ENCODE measurements around the gene NPL. TPM values are rescaled to one million over a fixed set of nuclear protein-coding genes. Genes with fewer than 3 reads are reported as not detected.
A peak's percentile ranks its signal among the peaks of the same experiment; 100 is the strongest.

Gene NPL
- total RNA-seq, 2 experiments from 2014 or later: 2.2 to 6.3 TPM

- peaks cover 77% of the 10 kb centered on the region for H4K20me1 ChIP-seq (ENCODE audit: insufficient read depth, low read length)
- no peak overlapping the region for H3K4me3 ChIP-seq (ENCODE audit: low read depth, low read length, poor library complexity, severe bottlenecking)
- H3K27ac ChIP-seq (ENCODE audit: low read depth, low read length, poor library complexity, severe bottlenecking): no peak overlapping the region
- ChIA-PET CTCF (ENCODE audit: unreplicated experiment) (no interaction called here), POLR2A (no interaction called here)
- no peak for DNase-seq (ENCODE audit: low spot score)
- H3K9me2 ChIP-seq (ENCODE audit: insufficient read depth, low read length): no peaks in the 10 kb centered on the region
- H3K4me1 ChIP-seq (ENCODE audit: insufficient read depth, low read length, poor library complexity, severe bottlenecking): no peaks in the 10 kb centered on the region
- no peak for TF ChIP-seq EZH2phosphoT487 (IDR thresholded peaks at IDR 0.05; ENCODE audit: borderline replicate concordance, low read depth, low read length)
- no peak for TF ChIP-seq CTCF (conservative IDR thresholded peaks at IDR 0.05; ENCODE audit: low read length)
- no peaks in the 10 kb centered on the region for H3K9me3 ChIP-seq (ENCODE audit: low read length)
- no TSS peak for BruUV-seq (replicated peaks)
- H2AFZ ChIP-seq (ENCODE audit: low read length): no peak overlapping the region
- intact Hi-C loops (cut with micrococcal nuclease; ENCODE audit: unreplicated experiment): no loop called here
- no peak overlapping the region for H3K4me2 ChIP-seq (ENCODE audit: low read length)
- peaks cover 100% of the 10 kb centered on the region for H3K36me3 ChIP-seq (ENCODE audit: insufficient read depth, low read length)
- peaks cover 99% of the 10 kb centered on the region for H3K79me2 ChIP-seq (ENCODE audit: insufficient read depth, low read depth, low read length)
Measured at GRCh38 chr1:182850319-182850718, 60.7 kb downstream of the NPL start.

- Histone ChIP-seq H3K4me1 (ENCODE audit: insufficient read depth, low read length, poor library complexity, severe bottlenecking) (no peaks in the 10 kb centered on the region), H3K36me3 (ENCODE audit: insufficient read depth, low read length) (peaks cover 100% of the 10 kb centered on the region), H2AFZ (ENCODE audit: low read length) (no peak overlapping the region), H3K9me3 (ENCODE audit: low read length) (no peaks in the 10 kb centered on the region), H3K4me2 (ENCODE audit: low read length) (no peak overlapping the region), H3K27ac (ENCODE audit: low read depth, low read length, poor library complexity, severe bottlenecking) (no peak overlapping the region), H3K4me3 (ENCODE audit: low read depth, low read length, poor library complexity, severe bottlenecking) (no peak overlapping the region), H3K79me2 (ENCODE audit: insufficient read depth, low read depth, low read length) (peaks cover 91% of the 10 kb centered on the region), H4K20me1 (ENCODE audit: insufficient read depth, low read length) (peaks cover 73% of the 10 kb centered on the region), H3K9me2 (ENCODE audit: insufficient read depth, low read length) (no peaks in the 10 kb centered on the region)
- no peak for DNase-seq (ENCODE audit: low spot score)
- ChIA-PET CTCF (ENCODE audit: unreplicated experiment) (no interaction called here), POLR2A (no interaction called here)
- intact Hi-C loops (cut with micrococcal nuclease; ENCODE audit: unreplicated experiment): no loop called here
- no TSS peak for BruUV-seq (replicated peaks)
- no peak for TF ChIP-seq EZH2phosphoT487 (IDR thresholded peaks at IDR 0.05; ENCODE audit: borderline replicate concordance, low read depth, low read length)
- TF ChIP-seq CTCF (conservative IDR thresholded peaks at IDR 0.05; ENCODE audit: low read length): no peak
Measured at GRCh38 chr1:182851825-182852224, 62.3 kb downstream of the NPL start.

GRCh38 chr1:182855911-182856310 is 66.3 kb downstream of the NPL start:
- TF ChIP-seq EZH2phosphoT487 (IDR thresholded peaks at IDR 0.05; ENCODE audit: borderline replicate concordance, low read depth, low read length): no peak
- TF ChIP-seq CTCF (conservative IDR thresholded peaks at IDR 0.05; ENCODE audit: low read length): no peak

More at GRCh38 chr1:182855911-182856310, 66.3 kb downstream of the NPL start:
- H2AFZ ChIP-seq (ENCODE audit: low read length): no peak overlapping the region
- H3K27ac ChIP-seq (ENCODE audit: low read depth, low read length, poor library complexity, severe bottlenecking): no peak overlapping the region
- no peak overlapping the region for H3K4me2 ChIP-seq (ENCODE audit: low read length)
- peaks cover 100% of the 10 kb centered on the region for H3K36me3 ChIP-seq (ENCODE audit: insufficient read depth, low read length)
- no peaks in the 10 kb centered on the region for H3K4me1 ChIP-seq (ENCODE audit: insufficient read depth, low read length, poor library complexity, severe bottlenecking)
- DNase-seq (ENCODE audit: low spot score): no peak
- BruUV-seq (replicated peaks): TSS peak; percentile 7
- H4K20me1 ChIP-seq (ENCODE audit: insufficient read depth, low read length): peaks cover 47% of the 10 kb centered on the region
- ChIA-PET CTCF (ENCODE audit: unreplicated experiment) (no interaction called here), POLR2A (interaction anchor here (1.0 kb wide), 1 partner anchor 12 kb away, joined by 3 read pairs; no protein-coding TSS in a partner anchor)
- no peak overlapping the region for H3K4me3 ChIP-seq (ENCODE audit: low read depth, low read length, poor library complexity, severe bottlenecking)
- H3K9me2 ChIP-seq (ENCODE audit: insufficient read depth, low read length): no peaks in the 10 kb centered on the region
- no peaks in the 10 kb centered on the region for H3K9me3 ChIP-seq (ENCODE audit: low read length)
- intact Hi-C loops (cut with micrococcal nuclease; ENCODE audit: unreplicated experiment): no loop called here
- H3K79me2 ChIP-seq (ENCODE audit: insufficient read depth, low read depth, low read length): peaks cover 62% of the 10 kb centered on the region

Data from OCI-LY7 (cell line).